PC-3 (cell line): ENCODE measurements around the gene QRICH2. TPM values are rescaled to one million over a fixed set of nuclear protein-coding genes. Genes with fewer than 3 reads are reported as not detected.
A peak's percentile ranks its signal among the peaks of the same experiment; 100 is the strongest.

Source experiments
- ATAC-seq: fragments of 200-7000 bp; cut with Tn5 transposase; 2 replicates; pipeline ENCODE4 v1.9.1; 2020; ENCODE audit warnings: mild to moderate bottlenecking, moderate library complexity
- BruUV-seq: library from RNA; stranded (reverse); fragments of 400-500 nt; replicated peaks from 2 replicates; lab custom pipeline; 2021; lab: Mats Ljungman, UMichigan
- CTCF ChIA-PET: fragments of 300-600 bp; sonication (Branson Sonifier 250); formaldehyde crosslinking; loops from one replicate; lab custom pipeline; 2022; ENCODE audit warnings: antibody characterized with exemption; lab: Charles Lee
- POLR2A ChIA-PET: fragments of 300-600 bp; sonication (Branson Sonifier 250); formaldehyde crosslinking; loops from one replicate; lab custom pipeline; 2022; ENCODE audit warnings: antibody characterized with exemption; ENCODE audit not compliant: unreplicated experiment; lab: Charles Lee
- DNase-seq: peaks from one replicate; pipeline ENCODE4 v3.0.0-alpha.2; 2015
- H2AFZ ChIP-seq: fragments of 300-600 bp; sonication (generic); 2 replicates; pipeline ENCODE4 v1.6.0; 2016; ENCODE audit warnings: antibody characterized with exemption, low read length
- H3F3A ChIP-seq: fragments of 300-600 bp; sonication (generic); one replicate; pipeline ENCODE4 v1.6.0; 2017; ENCODE audit warnings: antibody characterized with exemption, low read length, control low read depth, mild to moderate bottlenecking; ENCODE audit not compliant: unreplicated experiment
- H3K27ac ChIP-seq: fragments of 300-600 bp; sonication (generic); 2 replicates; pipeline ENCODE4 v1.5.1; 2016; ENCODE audit warnings: mild to moderate bottlenecking, low read length
- H3K27me3 ChIP-seq: fragments of 300-600 bp; sonication (generic); 2 replicates; pipeline ENCODE4 v1.6.1; 2016; ENCODE audit warnings: low read length, mixed read lengths
- H3K36me3 ChIP-seq: fragments of 300-600 bp; sonication (generic); 2 replicates; pipeline ENCODE4 v1.6.1; 2016; ENCODE audit warnings: low read depth, mixed run types, low read length, mixed read lengths
- H3K4me1 ChIP-seq: fragments of 300-600 bp; sonication (generic); 2 replicates; pipeline ENCODE4 v1.5.1; 2016; ENCODE audit warnings: low read length; ENCODE audit not compliant: insufficient read depth
- H3K4me2 ChIP-seq: fragments of 300-600 bp; sonication (generic); 2 replicates; pipeline ENCODE4 v1.6.0; 2016; ENCODE audit warnings: low read length
- H3K4me3 ChIP-seq: fragments of 300-600 bp; sonication (generic); 2 replicates; pipeline ENCODE4 v1.5.1; 2016; ENCODE audit warnings: mild to moderate bottlenecking, low read length, mixed read lengths
- H3K79me2 ChIP-seq: fragments of 300-600 bp; sonication (generic); 2 replicates; pipeline ENCODE4 v1.6.1; 2017; ENCODE audit warnings: low read length, mixed read lengths
- H3K9ac ChIP-seq: fragments of 300-600 bp; sonication (generic); 2 replicates; pipeline ENCODE4 v1.6.0; 2016; ENCODE audit warnings: mild to moderate bottlenecking, low read length
- H3K9me2 ChIP-seq: fragments of 300-600 bp; sonication (generic); replicated peaks from 2 replicates; pipeline ENCODE4 v1.6.1; 2016; ENCODE audit warnings: mixed run types, low read length, mixed read lengths
- H3K9me3 ChIP-seq: fragments of 300-600 bp; sonication (generic); 2 replicates; pipeline ENCODE4 v1.6.1; 2016; ENCODE audit warnings: low read length, mixed read lengths
- H4K20me1 ChIP-seq: fragments of 300-600 bp; sonication (generic); 2 replicates; pipeline ENCODE4 v1.6.1; 2016; ENCODE audit warnings: low read length, mixed read lengths
- CTCF ChIP-seq: fragments of 300-600 bp; sonication (generic); conservative IDR thresholded peaks from 2 replicates; pipeline ENCODE4 v1.5.1; 2017; ENCODE audit warnings: antibody characterized with exemption, low read depth, mild to moderate bottlenecking, low read length
- EZH2 ChIP-seq: fragments of 300-600 bp; sonication (generic); IDR thresholded peaks from one replicate; pipeline ENCODE4 v1.6.1; 2017; ENCODE audit warnings: antibody characterized with exemption, mild to moderate bottlenecking, low read length; ENCODE audit not compliant: unreplicated experiment
- EZH2phosphoT487 ChIP-seq: fragments of 300-600 bp; sonication (generic); IDR thresholded peaks from 2 replicates; pipeline ENCODE4 v1.6.1; 2018; ENCODE audit warnings: mild to moderate bottlenecking, antibody characterized with exemption, low read length, borderline replicate concordance
- intact Hi-C: fragments of 100-400 bp; cut with micrococcal nuclease; formaldehyde crosslinking; loops from 2 replicates; pipeline ENCODE4 v1.9.0; 2023
- total RNA-seq: library from RNA; depleted of rRNA; stranded (reverse); fragments of >200 nt; gene quantifications from 2 replicates; pipeline ENCODE4 v1.2.3, GENCODE V29; 2014

The QRICH2 gene
- total RNA-seq, 1 experiment from 2014 or later = 2.2 TPM

- Histone ChIP-seq H4K20me1 (no peaks in the 10 kb centered on the region), H3K4me3 (no peak overlapping the region), H3K9me2 (no peaks in the 10 kb centered on the region), H3K4me1 (peaks cover 13% of the 10 kb centered on the region), H3K4me2 (peak overlapping the region; percentile 2; the same call in 1 of the 2 replicates), H3F3A (no peaks in the 10 kb centered on the region), H3K36me3 (no peaks in the 10 kb centered on the region), H3K27ac (peak overlapping the region; percentile 61), H3K9ac (peak overlapping the region; percentile 3; the same call in 1 of the 2 replicates), H3K79me2 (no peaks in the 10 kb centered on the region), H2AFZ (peak overlapping the region; percentile 40; the same call in 1 of the 2 replicates), H3K9me3 (no peaks in the 10 kb centered on the region), H3K27me3 (no peaks in the 10 kb centered on the region)
- ChIA-PET CTCF (no interaction called here), POLR2A (no interaction called here)
- TF ChIP-seq EZH2 = no peak
- TF ChIP-seq CTCF = no peak
- no peak for TF ChIP-seq EZH2phosphoT487
- ATAC-seq = no peak
- intact Hi-C loops = loop anchor here (10.0 kb wide), 1 partner anchor 373 kb away; the partner anchor contains the start of gene MRPL38
- no TSS peak for BruUV-seq
- no peak for DNase-seq
These were observed 30.5 kb downstream of the QRICH2 start for GRCh38 chr17:76277300-76278267.

GRCh38 chr17:76276461-76277299 lies 31.4 kb downstream of the QRICH2 start:
- DNase-seq (peak; percentile 88), ATAC-seq (peak; percentile 39)
- CTCF ChIA-PET = no interaction called here
- Histone ChIP-seq H3K9me2 (no peaks in the 10 kb centered on the region), H3K36me3 (no peaks in the 10 kb centered on the region), H4K20me1 (no peaks in the 10 kb centered on the region), H3K9ac (peak overlapping the region; percentile 3; the same call in 1 of the 2 replicates), H3K27ac (peak overlapping the region; percentile 61), H3K4me3 (no peak overlapping the region), H3K9me3 (no peaks in the 10 kb centered on the region), H3K27me3 (no peaks in the 10 kb centered on the region), H2AFZ (peak overlapping the region; percentile 40; the same call in 1 of the 2 replicates), H3F3A (no peaks in the 10 kb centered on the region), H3K4me1 (peaks cover 13% of the 10 kb centered on the region), H3K79me2 (no peaks in the 10 kb centered on the region), H3K4me2 (peak overlapping the region; percentile 2; the same call in 1 of the 2 replicates)
- no peak for TF ChIP-seq CTCF
- TF ChIP-seq EZH2phosphoT487 = no peak
- no peak for TF ChIP-seq EZH2
- POLR2A ChIA-PET = no interaction called here
- BruUV-seq = no TSS peak
- intact Hi-C loops = loop anchor here (10.0 kb wide), 1 partner anchor 372 kb away; the partner anchor contains the start of gene MRPL38
